GM12878 (cell line): ENCODE measurements around the gene PRKCD. TPM values are rescaled to one million over a fixed set of nuclear protein-coding genes. Genes with fewer than 3 reads are reported as not detected.

Experiments used
- BCL11A ChIP-seq: IDR thresholded peaks from 2 replicates; pipeline ENCODE4 v1.6.1; 2011; ENCODE audit warnings: low read depth, low read length
- CBX3 ChIP-seq: fragments of 200-600 bp; sonication (generic); IDR thresholded peaks from 2 replicates; pipeline ENCODE4 v1.6.1; 2016; ENCODE audit warnings: low read depth, borderline replicate concordance
- FOXM1 ChIP-seq: IDR thresholded peaks from 2 replicates; pipeline ENCODE4 v1.6.1; 2012; ENCODE audit warnings: low read depth, mild to moderate bottlenecking, inconsistent platforms, low read length, moderate library complexity
- GABPA ChIP-seq: IDR thresholded peaks from 2 replicates; pipeline ENCODE4 v1.6.1; 2014; ENCODE audit warnings: antibody characterized with exemption, low read depth, mild to moderate bottlenecking, inconsistent platforms
- HDGF ChIP-seq: fragments of 450-650 bp; IDR thresholded peaks from 2 replicates; pipeline ENCODE4 v1.6.1; 2016; ENCODE audit warnings: antibody characterized with exemption
- IKZF1 ChIP-seq: fragments of 450-650 bp; conservative IDR thresholded peaks from 2 replicates; pipeline ENCODE4 v1.6.1; 2017; ENCODE audit warnings: antibody characterized with exemption, mild to moderate bottlenecking
- MTA2 ChIP-seq: fragments of 450-650 bp; IDR thresholded peaks from 2 replicates; pipeline ENCODE4 v1.6.1; 2016; ENCODE audit warnings: low read depth, mild to moderate bottlenecking, moderate library complexity
- NFIC ChIP-seq: IDR thresholded peaks from 2 replicates; pipeline ENCODE4 v1.6.1; 2012; ENCODE audit warnings: low read depth, mild to moderate bottlenecking, inconsistent platforms, low read length, moderate library complexity
- POLR2A ChIP-seq: IDR thresholded peaks from 2 replicates; pipeline ENCODE4 v1.6.1; 2011; ENCODE audit warnings: low read depth, mild to moderate bottlenecking, low read length
- SRF ChIP-seq, 2 experiments: IDR thresholded peaks; 2 replicates each; pipeline ENCODE4 v1.6.1; 2011; ENCODE audit warnings: low read depth in 2 of 2, low read length in 2 of 2, mild to moderate bottlenecking in 1 of 2, moderate library complexity in 1 of 2
- TCF3 ChIP-seq: IDR thresholded peaks from 2 replicates; pipeline ENCODE4 v1.6.1; 2012; ENCODE audit warnings: low read depth, mild to moderate bottlenecking, low read length, borderline replicate concordance; ENCODE audit not compliant: insufficient read depth
- ZNF217 ChIP-seq: fragments of 450-650 bp; IDR thresholded peaks from 2 replicates; pipeline ENCODE4 v1.6.1; 2017; ENCODE audit warnings: antibody characterized with exemption, mild to moderate bottlenecking
- ZZZ3 ChIP-seq: IDR thresholded peaks from 2 replicates; pipeline ENCODE4 v1.6.1; 2011; ENCODE audit warnings: low read depth; ENCODE audit not compliant: control insufficient read depth, insufficient read length
- polyA plus RNA-seq, 11 experiments: library from polyadenylated mRNA; depleted of rRNA in 4 of 11; unstranded in 6 of 11; stranded (reverse) in 5 of 11; fragments of >200 nt; fragmentation: Nextera tagmentation in 4 of 11; fragmentation: Illumina TruSeq in 1 of 11; extraction: Ambion mirVana in 4 of 11; extraction: Trizol in 1 of 11; gene quantifications; 1 replicate in 1 of 11; 2 replicates in 10 of 11; pipeline versions ENCODE4 v1.2.1 to v1.2.3, GENCODE V29; 2011 to 2016; ENCODE audit warnings: inconsistent platforms in 2 of 11, missing spikeins in 2 of 11, low read depth in 1 of 11
- total RNA-seq, 4 experiments: library from RNA; depleted of rRNA in 3 of 4; stranded (reverse); fragments of >200 nt in 3 of 4; fragmentation: Illumina TruSeq in 1 of 4; extraction: Trizol in 1 of 4; gene quantifications; 2 replicates each; pipeline versions ENCODE4 v1.2.1 to v1.2.3, GENCODE V29; 2013 to 2021
- TF ChIP-seq, protein P1 (sequence below): IDR thresholded peaks from 2 replicates; pipeline ENCODE4 v1.6.1; 2011; ENCODE audit warnings: low read depth, low read length, improper control_type of control experiment, borderline replicate concordance
- TF ChIP-seq, protein P2 (sequence below): fragments of 450-650 bp; IDR thresholded peaks from 2 replicates; pipeline ENCODE4 v1.6.1; 2017; ENCODE audit warnings: borderline replicate concordance

The PRKCD gene
- total and polyA plus RNA-seq, 10 of the 15 experiments (the other 5 are each of a cell fraction or from before 2014, with no cell fraction given), result 10.0 to 114 (median 42.4) TPM

DNA sequence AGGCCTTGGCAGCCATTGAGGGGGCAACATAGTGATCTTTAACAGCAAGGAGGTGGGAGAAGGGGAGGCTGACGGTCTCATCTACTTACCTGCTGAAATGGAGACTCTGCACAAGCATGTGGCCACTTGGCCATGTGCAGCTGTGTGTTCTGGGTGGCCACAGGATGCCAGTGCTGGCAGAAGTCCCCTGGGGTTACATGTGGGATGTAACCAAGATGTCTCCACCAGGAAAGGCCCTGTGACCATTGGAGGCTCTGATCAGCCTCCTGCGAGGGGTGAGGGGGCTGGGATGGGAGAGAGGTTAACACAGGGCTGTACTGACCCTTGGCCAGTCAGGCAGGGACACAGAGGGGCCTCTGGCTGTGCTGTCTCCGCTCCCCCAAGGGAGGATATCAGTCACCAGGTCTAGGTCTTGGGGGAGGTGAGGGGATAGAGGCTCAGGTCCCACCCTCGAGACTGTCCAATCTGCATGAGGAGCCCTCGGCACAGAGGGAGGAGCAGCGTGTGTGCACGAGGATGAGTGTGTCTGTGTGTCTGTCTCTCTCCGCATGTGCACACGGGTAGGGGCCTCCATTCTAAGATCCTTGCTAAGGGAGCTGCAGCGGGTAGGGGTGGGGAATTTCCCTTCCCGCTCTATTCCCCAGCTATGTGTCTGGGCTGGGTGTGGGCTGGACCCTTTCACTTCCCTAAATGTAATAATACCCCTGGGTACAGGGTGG lies 19.5 kb downstream of the PRKCD start (continued):
- TF ChIP-seq POLR2A (peak; percentile 63), IKZF1 (peak; percentile 87), HDGF (peak; percentile 84), ZZZ3 (no peak), FOXM1 (no peak), BCL11A (peak; percentile 89), GABPA (no peak), MTA2 (peak; percentile 75), SRF (IDR thresholded peaks at IDR 0.05; ENCODE audit: low read depth in 2 of 2, low read length in 2 of 2) (0 out of 4 replicates have a peak, but pooled peaks of 1 of the 2 experiments have one; percentile 26), NFIC (peak; percentile 74; the same call in 1 of the 2 replicates), ZNF217 (no peak), TCF3 (0 out of 2 replicates have a peak, but pooled peaks have one; percentile 9), CBX3 (no peak)
- TF ChIP-seq, protein P1, sequence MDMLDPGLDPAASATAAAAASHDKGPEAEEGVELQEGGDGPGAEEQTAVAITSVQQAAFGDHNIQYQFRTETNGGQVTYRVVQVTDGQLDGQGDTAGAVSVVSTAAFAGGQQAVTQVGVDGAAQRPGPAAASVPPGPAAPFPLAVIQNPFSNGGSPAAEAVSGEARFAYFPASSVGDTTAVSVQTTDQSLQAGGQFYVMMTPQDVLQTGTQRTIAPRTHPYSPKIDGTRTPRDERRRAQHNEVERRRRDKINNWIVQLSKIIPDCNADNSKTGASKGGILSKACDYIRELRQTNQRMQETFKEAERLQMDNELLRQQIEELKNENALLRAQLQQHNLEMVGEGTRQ, result no peak
- TF ChIP-seq, protein P2, sequence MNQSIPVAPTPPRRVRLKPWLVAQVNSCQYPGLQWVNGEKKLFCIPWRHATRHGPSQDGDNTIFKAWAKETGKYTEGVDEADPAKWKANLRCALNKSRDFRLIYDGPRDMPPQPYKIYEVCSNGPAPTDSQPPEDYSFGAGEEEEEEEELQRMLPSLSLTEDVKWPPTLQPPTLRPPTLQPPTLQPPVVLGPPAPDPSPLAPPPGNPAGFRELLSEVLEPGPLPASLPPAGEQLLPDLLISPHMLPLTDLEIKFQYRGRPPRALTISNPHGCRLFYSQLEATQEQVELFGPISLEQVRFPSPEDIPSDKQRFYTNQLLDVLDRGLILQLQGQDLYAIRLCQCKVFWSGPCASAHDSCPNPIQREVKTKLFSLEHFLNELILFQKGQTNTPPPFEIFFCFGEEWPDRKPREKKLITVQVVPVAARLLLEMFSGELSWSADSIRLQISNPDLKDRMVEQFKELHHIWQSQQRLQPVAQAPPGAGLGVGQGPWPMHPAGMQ, result no peak
